DMS53 treated with DMSO at 0.1 percent for 48 hours (cell line): ENCODE data around the gene DDX5.

ENCODE experiments used
- DNase-seq: peaks from one replicate; lab custom pipeline; 2025; ENCODE audit not compliant: unreplicated experiment; lab: John Stamatoyannopoulos, UW

DDX5 gene

GRCh38 chr17:64448665-64449512 lies 57.2 kb downstream of the DDX5 start, which contains the start of gene MILR1:
MILR1 (plus strand) TSS chr17:64449115; CDS start chr17:64449169, 54 bp downstream.
- DNase-seq: no peak
